Measurements from ENCODE around the gene NKIRAS1.

DNA sequence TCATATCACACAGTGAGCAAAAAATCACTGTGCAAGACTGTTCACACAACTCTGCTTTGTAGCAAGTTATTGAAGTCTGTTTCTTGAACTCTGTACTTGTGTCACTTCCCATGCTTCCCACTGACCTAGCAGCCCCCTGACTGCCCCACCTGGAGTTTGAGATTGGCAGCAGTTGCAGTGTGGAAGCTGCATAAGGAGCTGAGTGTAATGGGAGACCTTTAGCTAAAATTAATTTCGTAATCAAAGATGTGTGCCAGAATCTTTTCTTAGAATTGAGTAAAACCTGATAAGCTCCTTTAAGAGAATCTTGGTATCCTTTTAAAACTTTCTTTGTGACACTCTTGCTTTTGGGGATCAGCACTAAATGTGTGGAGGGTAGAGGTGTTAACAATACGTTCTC, 42.8 kb downstream of the NKIRAS1 start:
- TF ChIP-seq, protein P1, sequence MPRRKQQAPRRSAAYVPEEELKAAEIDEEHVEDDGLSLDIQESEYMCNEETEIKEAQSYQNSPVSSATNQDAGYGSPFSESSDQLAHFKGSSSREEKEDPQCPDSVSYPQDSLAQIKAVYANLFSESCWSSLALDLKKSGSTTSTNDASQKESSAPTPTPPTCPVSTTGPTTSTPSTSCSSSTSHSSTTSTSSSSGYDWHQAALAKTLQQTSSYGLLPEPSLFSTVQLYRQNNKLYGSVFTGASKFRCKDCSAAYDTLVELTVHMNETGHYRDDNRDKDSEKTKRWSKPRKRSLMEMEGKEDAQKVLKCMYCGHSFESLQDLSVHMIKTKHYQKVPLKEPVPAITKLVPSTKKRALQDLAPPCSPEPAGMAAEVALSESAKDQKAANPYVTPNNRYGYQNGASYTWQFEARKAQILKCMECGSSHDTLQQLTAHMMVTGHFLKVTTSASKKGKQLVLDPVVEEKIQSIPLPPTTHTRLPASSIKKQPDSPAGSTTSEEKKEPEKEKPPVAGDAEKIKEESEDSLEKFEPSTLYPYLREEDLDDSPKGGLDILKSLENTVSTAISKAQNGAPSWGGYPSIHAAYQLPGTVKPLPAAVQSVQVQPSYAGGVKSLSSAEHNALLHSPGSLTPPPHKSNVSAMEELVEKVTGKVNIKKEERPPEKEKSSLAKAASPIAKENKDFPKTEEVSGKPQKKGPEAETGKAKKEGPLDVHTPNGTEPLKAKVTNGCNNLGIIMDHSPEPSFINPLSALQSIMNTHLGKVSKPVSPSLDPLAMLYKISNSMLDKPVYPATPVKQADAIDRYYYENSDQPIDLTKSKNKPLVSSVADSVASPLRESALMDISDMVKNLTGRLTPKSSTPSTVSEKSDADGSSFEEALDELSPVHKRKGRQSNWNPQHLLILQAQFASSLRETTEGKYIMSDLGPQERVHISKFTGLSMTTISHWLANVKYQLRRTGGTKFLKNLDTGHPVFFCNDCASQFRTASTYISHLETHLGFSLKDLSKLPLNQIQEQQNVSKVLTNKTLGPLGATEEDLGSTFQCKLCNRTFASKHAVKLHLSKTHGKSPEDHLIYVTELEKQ (tag by site-specific recombination; IDR thresholded peaks at IDR 0.05; ENCODE audit: borderline replicate concordance): no peak
- TF ChIP-seq ZEB2 (tag by site-specific recombination; IDR thresholded peaks at IDR 0.05) (no peak), ZNF398 (tag by site-specific recombination; IDR thresholded peaks at IDR 0.05) (no peak), CTCF (tag by site-specific recombination; IDR thresholded peaks at IDR 0.05) (no peak)
